Sigmoid colon (tissue), 4 donors: ENCODE results near the gene ABRACL.

Source experiments
- EP300 ChIP-seq, 4 donors: sonication (generic); formaldehyde crosslinking; IDR thresholded peaks; one replicate each; pipeline ENCODE4 v1.6.1; 2017; ENCODE audit warnings: antibody characterized with exemption in 4 of 4
- POLR2A ChIP-seq, 2 donors: fragments of 450-650 bp; IDR thresholded peaks; one replicate each; pipeline ENCODE4 v1.6.1; 2016; ENCODE audit warnings: antibody characterized with exemption in 2 of 2, mild to moderate bottlenecking in 2 of 2, moderate library complexity in 2 of 2
- POLR2AphosphoS5 ChIP-seq, 4 donors: sonication (generic); formaldehyde crosslinking; IDR thresholded peaks; one replicate each; pipeline ENCODE4 v1.6.1; 2017; ENCODE audit warnings: antibody characterized with exemption in 4 of 4
- TF ChIP-seq, protein P1 (sequence below), 4 experiments: fragments of 450-650 bp in 3 of 4; fragments of 200-600 bp in 1 of 4; IDR thresholded peaks; one replicate each; pipeline ENCODE4 v1.5.1; 2016 to 2019; ENCODE audit warnings: antibody characterized with exemption in 4 of 4, mild to moderate bottlenecking in 3 of 4, moderate library complexity in 2 of 4

GRCh38 chr6:139047677-139048076 lies 19.1 kb downstream of the ABRACL start:
- TF ChIP-seq POLR2A (IDR thresholded peaks at IDR 0.05) (no peak), EP300 (IDR thresholded peaks at IDR 0.05) (no peak), POLR2AphosphoS5 (IDR thresholded peaks at IDR 0.05) (no peak)
- TF ChIP-seq, protein P1, sequence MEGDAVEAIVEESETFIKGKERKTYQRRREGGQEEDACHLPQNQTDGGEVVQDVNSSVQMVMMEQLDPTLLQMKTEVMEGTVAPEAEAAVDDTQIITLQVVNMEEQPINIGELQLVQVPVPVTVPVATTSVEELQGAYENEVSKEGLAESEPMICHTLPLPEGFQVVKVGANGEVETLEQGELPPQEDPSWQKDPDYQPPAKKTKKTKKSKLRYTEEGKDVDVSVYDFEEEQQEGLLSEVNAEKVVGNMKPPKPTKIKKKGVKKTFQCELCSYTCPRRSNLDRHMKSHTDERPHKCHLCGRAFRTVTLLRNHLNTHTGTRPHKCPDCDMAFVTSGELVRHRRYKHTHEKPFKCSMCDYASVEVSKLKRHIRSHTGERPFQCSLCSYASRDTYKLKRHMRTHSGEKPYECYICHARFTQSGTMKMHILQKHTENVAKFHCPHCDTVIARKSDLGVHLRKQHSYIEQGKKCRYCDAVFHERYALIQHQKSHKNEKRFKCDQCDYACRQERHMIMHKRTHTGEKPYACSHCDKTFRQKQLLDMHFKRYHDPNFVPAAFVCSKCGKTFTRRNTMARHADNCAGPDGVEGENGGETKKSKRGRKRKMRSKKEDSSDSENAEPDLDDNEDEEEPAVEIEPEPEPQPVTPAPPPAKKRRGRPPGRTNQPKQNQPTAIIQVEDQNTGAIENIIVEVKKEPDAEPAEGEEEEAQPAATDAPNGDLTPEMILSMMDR (IDR thresholded peaks at IDR 0.05) = no peak
